ENCODE results near the gene MBNL2.

DNA sequence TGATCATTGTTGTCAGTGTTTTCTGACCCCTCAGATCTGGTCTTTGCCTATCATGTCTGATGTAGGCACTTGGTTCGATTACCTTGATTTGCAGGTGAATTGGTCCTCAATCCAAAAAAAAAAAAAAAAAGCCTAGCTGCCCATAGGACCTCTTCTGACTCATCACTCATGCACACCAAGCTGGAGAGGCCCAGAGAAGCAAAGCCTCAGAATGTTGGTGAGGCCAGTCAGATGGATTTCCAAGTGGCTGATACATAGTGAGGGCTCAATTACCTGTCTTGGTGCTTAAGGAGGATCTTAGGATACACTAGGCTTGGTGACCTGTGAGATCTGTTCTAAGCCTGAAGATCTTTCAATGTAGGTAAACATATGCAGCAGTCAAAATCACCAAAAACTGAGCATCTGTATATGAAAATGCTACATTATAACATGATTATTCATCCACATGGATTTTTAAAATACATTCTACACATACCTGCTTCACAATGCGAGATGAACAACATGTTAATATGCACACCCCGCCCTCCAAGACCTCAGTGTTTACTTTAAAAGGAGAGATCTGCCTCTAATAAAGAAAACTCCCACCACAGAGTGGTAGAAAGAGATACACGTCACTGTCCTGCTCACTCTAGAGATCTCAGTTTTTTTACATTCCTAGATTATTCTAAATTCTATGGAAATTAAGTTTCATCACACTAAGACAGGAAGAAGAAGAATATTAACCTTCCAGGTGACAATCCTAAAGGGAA lies 132.0 kb downstream of the MBNL2 start:
- TF ChIP-seq, protein P1, sequence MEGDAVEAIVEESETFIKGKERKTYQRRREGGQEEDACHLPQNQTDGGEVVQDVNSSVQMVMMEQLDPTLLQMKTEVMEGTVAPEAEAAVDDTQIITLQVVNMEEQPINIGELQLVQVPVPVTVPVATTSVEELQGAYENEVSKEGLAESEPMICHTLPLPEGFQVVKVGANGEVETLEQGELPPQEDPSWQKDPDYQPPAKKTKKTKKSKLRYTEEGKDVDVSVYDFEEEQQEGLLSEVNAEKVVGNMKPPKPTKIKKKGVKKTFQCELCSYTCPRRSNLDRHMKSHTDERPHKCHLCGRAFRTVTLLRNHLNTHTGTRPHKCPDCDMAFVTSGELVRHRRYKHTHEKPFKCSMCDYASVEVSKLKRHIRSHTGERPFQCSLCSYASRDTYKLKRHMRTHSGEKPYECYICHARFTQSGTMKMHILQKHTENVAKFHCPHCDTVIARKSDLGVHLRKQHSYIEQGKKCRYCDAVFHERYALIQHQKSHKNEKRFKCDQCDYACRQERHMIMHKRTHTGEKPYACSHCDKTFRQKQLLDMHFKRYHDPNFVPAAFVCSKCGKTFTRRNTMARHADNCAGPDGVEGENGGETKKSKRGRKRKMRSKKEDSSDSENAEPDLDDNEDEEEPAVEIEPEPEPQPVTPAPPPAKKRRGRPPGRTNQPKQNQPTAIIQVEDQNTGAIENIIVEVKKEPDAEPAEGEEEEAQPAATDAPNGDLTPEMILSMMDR (IDR thresholded peaks at IDR 0.05; ENCODE audit: insufficient read depth, low read length, poor library complexity, severe bottlenecking), result no peak
- no peak for TF ChIP-seq EZH2phosphoT487 (conservative IDR thresholded peaks at IDR 0.05; ENCODE audit: low read length)
